ENCODE data around the gene FYCO1. TPM values are rescaled to one million over a fixed set of nuclear protein-coding genes. Genes with fewer than 3 reads are reported as not detected.

FYCO1 gene
- total RNA-seq, 1 donor from 2014 or later, result 56.2 TPM

DNA sequence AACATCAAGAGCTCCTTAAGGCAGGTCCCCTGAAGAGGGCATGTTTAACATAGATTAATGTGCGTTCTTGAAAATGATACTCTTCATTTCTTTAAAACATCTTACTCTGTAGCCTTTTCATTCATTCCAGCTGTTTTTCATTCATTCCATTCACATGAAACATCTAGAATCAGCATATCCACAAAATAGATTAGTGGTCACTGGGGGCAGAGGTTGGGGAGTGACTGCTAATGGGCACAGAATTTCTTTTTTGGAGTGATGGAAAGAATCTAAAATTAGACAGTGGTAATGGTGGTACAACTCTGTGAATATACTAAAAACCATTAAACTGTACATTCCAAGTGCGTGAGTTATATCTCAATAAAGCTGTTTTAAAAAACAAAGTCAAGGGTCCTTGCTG lies 67.7 kb downstream of the FYCO1 start:
- no peaks in the 10 kb centered on the region for H3K27me3 ChIP-seq
- no peak overlapping the region for H3K27ac ChIP-seq
- intact Hi-C loops (cut with DNase I), result loop anchor here (10.0 kb wide), 1 partner anchor 413 kb away; no protein-coding TSS in a partner anchor
- H3K9me3 ChIP-seq, result no peaks in the 10 kb centered on the region
- DNase-seq (ENCODE audit: low spot score in 2 of 2), result no peak
- H3K36me3 ChIP-seq, result peaks cover 78% of the 10 kb centered on the region in 2 donors
- H3K4me1 ChIP-seq, result no peaks in the 10 kb centered on the region
- H3K4me3 ChIP-seq, result no peak overlapping the region
- TF ChIP-seq, protein P1, sequence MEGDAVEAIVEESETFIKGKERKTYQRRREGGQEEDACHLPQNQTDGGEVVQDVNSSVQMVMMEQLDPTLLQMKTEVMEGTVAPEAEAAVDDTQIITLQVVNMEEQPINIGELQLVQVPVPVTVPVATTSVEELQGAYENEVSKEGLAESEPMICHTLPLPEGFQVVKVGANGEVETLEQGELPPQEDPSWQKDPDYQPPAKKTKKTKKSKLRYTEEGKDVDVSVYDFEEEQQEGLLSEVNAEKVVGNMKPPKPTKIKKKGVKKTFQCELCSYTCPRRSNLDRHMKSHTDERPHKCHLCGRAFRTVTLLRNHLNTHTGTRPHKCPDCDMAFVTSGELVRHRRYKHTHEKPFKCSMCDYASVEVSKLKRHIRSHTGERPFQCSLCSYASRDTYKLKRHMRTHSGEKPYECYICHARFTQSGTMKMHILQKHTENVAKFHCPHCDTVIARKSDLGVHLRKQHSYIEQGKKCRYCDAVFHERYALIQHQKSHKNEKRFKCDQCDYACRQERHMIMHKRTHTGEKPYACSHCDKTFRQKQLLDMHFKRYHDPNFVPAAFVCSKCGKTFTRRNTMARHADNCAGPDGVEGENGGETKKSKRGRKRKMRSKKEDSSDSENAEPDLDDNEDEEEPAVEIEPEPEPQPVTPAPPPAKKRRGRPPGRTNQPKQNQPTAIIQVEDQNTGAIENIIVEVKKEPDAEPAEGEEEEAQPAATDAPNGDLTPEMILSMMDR (IDR thresholded peaks at IDR 0.05), result no peak

DNA sequence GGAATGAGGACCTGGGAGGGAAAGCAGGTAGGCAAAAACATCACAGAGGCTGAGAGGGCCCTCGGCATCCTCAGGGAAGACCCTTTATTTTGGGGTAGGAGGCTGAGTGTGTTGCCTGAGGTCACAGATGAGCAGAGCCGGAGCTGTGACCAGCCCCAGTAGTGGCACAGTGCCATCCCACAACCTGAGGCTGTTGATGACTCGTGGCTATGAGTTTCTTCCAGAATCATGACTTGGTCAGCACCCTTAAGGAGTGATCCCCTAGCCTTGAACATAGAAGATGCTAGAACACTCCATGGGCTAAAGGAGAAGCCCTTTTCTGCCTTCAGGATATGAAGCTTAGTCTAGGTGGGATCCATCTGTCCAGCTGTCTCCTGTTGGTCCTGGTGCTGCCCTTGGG lies 71.9 kb downstream of the FYCO1 start:
- TF ChIP-seq, protein P1 (IDR thresholded peaks at IDR 0.05), result no peak
- no peak for DNase-seq (ENCODE audit: low spot score in 2 of 2)
- intact Hi-C loops (cut with DNase I), result loop anchor here (10.0 kb wide), 1 partner anchor 409 kb away; no protein-coding TSS in a partner anchor
- no peaks in the 10 kb centered on the region for H3K4me1 ChIP-seq
- H3K27me3 ChIP-seq, result no peaks in the 10 kb centered on the region
- no peak overlapping the region for H3K4me3 ChIP-seq
- no peaks in the 10 kb centered on the region for H3K9me3 ChIP-seq
- no peak overlapping the region for H3K27ac ChIP-seq
- peaks cover 73% of the 10 kb centered on the region in 2 donors for H3K36me3 ChIP-seq

DNA sequence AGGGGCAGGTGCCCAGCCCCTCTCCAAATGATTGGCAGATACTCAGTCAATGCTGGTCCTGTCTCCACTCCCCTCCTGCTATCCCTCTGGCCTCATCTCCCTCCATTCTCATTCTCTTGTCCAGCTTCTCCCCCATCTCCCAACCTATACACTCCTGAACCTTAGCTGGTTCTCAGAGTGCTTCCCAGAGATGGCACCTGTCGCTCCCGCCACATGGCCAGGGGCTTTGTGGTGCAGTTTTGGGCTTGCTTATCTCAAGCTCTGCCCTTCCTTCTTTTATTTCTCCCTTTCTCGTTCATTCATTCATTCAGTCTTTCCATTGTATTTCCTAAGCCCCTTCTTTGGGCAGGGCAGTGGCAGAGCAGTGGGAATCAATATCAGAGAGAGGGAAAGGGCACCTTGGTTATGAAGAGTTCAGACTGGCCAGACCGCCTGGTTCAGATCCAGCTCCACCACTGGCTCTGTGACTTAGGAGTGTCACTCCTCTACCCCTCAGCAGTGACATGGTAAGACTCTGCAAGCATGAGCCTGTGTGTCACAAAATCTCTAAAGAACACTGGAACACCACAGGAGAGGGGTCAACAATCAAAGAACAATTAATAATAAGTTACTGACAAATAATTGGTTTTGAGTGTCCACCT lies 72.6 kb downstream of the FYCO1 start:
- H3K27ac ChIP-seq, result no peak overlapping the region
- peaks cover 67 to 71% of the 10 kb centered on the region in 2 donors for H3K36me3 ChIP-seq
- H3K9me3 ChIP-seq, result no peaks in the 10 kb centered on the region
- TF ChIP-seq, protein P1 (IDR thresholded peaks at IDR 0.05), result no peak
- no peak for DNase-seq (ENCODE audit: low spot score in 2 of 2)
- no peaks in the 10 kb centered on the region for H3K27me3 ChIP-seq
- H3K4me1 ChIP-seq, result no peaks in the 10 kb centered on the region
- no peak overlapping the region for H3K4me3 ChIP-seq
- intact Hi-C loops (cut with DNase I), result loop anchor here (10.0 kb wide), 1 partner anchor 408 kb away; no protein-coding TSS in a partner anchor

DNA sequence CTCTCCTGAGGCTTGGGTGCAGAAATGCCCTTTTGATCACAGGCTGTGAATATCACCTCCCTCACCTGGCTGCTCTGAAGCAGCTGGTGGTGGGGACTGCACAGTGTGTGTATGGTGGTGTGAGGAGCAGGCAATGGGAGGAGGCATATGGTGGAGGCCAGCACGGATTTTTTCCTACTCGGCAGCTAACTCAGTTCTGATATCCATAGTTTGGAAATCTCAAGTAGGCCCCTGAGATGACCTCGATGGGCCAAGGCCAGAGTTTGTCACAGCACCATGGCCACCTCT lies 73.6 kb downstream of the FYCO1 start:
- Histone ChIP-seq H3K27ac (no peak overlapping the region), H3K36me3 (peaks cover 57 to 64% of the 10 kb centered on the region in 2 donors), H3K9me3 (no peaks in the 10 kb centered on the region), H3K4me1 (no peaks in the 10 kb centered on the region), H3K4me3 (no peak overlapping the region), H3K27me3 (no peaks in the 10 kb centered on the region)
- no peak for DNase-seq (ENCODE audit: low spot score in 2 of 2)
- TF ChIP-seq, protein P1 (IDR thresholded peaks at IDR 0.05), result no peak
- intact Hi-C loops (cut with DNase I), result loop anchor here (10.0 kb wide), 1 partner anchor 407 kb away; no protein-coding TSS in a partner anchor

DNA sequence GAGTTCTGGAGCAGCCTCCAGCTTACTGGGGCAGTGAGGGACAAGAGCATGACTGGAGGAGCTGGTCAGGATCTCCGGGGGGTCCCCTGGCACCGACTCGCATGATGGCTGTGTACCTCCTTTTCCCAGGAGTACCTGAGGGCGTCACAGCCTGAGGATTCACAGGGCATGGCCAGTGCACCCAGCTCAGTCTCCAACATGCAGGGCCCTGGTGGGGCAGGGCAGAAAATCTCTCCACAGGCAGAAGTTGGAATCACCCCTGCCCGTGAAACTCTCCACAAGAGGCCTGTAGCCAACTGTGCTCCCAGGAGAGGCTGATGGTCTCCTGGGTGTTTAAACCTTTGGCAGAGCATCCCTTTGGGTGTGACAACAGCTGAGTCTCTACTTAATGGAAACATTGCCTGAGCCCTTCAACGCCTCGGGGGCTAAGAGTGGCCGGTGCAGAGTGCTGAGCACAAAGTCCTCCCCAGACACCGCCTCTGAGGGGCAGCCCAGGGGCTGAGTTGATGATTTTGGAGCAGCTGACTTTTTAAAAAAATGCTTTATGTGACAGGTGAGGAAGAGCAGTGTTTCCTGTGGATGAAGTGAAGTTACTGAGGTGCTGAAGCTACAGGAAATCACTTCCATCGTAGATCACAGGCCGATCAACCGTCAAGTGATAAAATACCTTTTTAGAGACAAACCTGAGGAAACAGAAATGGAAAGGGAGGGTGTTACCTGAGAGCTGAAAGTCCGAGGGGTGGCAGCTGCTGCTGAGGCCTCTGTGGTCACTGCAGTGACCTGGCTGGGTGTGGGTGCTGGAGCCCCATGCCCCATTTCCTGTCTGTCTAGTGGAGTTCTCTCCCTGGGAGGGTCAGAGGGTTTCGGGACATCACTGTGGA lies 74.2 kb downstream of the FYCO1 start:
- no peaks in the 10 kb centered on the region for H3K9me3 ChIP-seq
- no peak overlapping the region for H3K27ac ChIP-seq
- TF ChIP-seq, protein P1 (IDR thresholded peaks at IDR 0.05), result no peak
- no peaks in the 10 kb centered on the region for H3K4me1 ChIP-seq
- H3K36me3 ChIP-seq, result peaks cover 55 to 62% of the 10 kb centered on the region in 2 donors
- intact Hi-C loops (cut with DNase I), result loop anchor here (10.0 kb wide), 1 partner anchor 407 kb away; no protein-coding TSS in a partner anchor
- no peaks in the 10 kb centered on the region for H3K27me3 ChIP-seq
- DNase-seq (ENCODE audit: low spot score in 2 of 2), result no peak
- H3K4me3 ChIP-seq, result no peak overlapping the region
